ENCODE measurements around the gene GNL3.

- TF ChIP-seq CTCF (IDR thresholded peaks at IDR 0.05; ENCODE audit: borderline replicate concordance, extremely low read depth, low read length, poor library complexity, severe bottlenecking) (no peak), EZH2 (IDR thresholded peaks at IDR 0.05; ENCODE audit: borderline replicate concordance, low read depth, low read length, severe bottlenecking) (no peak)
These were observed 2.2 kb upstream of the GNL3 start for GRCh38 chr3:52683611-52684010.
